ENCODE measurements around the gene MARCHF4.

DNA sequence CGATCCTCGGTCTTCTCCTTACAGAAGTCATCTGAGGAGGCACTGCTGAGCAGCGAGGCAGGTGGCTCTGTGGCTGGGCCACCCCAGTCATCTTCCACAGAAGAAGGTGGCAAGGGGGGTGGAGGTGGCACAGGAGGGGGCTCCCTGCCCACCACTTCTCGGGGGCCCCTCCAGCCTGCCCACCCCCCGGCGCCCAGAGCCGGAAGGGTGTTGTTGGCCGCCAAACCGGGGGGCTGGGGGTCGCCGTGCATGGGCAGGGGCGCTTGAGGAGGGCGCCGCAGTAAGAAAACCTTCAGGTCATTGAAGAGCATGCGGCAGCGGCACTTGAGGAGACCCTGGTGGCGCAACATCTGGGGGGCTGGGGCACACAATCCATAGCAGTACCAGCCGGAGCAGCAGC lies 2.5 kb downstream of the MARCHF4 start:
- TF ChIP-seq, protein P1, sequence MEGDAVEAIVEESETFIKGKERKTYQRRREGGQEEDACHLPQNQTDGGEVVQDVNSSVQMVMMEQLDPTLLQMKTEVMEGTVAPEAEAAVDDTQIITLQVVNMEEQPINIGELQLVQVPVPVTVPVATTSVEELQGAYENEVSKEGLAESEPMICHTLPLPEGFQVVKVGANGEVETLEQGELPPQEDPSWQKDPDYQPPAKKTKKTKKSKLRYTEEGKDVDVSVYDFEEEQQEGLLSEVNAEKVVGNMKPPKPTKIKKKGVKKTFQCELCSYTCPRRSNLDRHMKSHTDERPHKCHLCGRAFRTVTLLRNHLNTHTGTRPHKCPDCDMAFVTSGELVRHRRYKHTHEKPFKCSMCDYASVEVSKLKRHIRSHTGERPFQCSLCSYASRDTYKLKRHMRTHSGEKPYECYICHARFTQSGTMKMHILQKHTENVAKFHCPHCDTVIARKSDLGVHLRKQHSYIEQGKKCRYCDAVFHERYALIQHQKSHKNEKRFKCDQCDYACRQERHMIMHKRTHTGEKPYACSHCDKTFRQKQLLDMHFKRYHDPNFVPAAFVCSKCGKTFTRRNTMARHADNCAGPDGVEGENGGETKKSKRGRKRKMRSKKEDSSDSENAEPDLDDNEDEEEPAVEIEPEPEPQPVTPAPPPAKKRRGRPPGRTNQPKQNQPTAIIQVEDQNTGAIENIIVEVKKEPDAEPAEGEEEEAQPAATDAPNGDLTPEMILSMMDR (conservative IDR thresholded peaks at IDR 0.05; ENCODE audit: low read depth, low read length) = no peak
- no peak for TF ChIP-seq EZH2 (IDR thresholded peaks at IDR 0.05; ENCODE audit: borderline replicate concordance, low read depth, low read length, poor library complexity, severe bottlenecking)
